HEK293T (cell line): ENCODE data around the gene C14orf180.

Source experiments
- CTCF ChIA-PET: fragments of 350-600 bp; formaldehyde crosslinking; extraction: SDS; loops from one replicate; lab custom pipeline; 2021; ENCODE audit warnings: antibody characterized with exemption, inconsistent platforms; lab: Yijun Ruan, JAX
- POLR2A ChIA-PET: fragments of 350-600 bp; formaldehyde crosslinking; extraction: SDS; loops from one replicate; lab custom pipeline; 2020; ENCODE audit warnings: antibody characterized with exemption, inconsistent platforms; lab: Yijun Ruan, JAX
- DNase-seq: peaks from one replicate; pipeline ENCODE4 v3.0.0; 2012; ENCODE audit warnings: mixed read lengths; ENCODE audit errors: extremely low spot score
- ARNT ChIP-seq: fragments of 450-650 bp; IDR thresholded peaks from 2 replicates; pipeline ENCODE4 v1.6.1; 2017; ENCODE audit warnings: mild to moderate bottlenecking
- BHLHE40 ChIP-seq: fragments of 450-650 bp; IDR thresholded peaks from 2 replicates; pipeline ENCODE4 v1.6.1; 2016; ENCODE audit warnings: mild to moderate bottlenecking, moderate library complexity, borderline replicate concordance
- CTBP1 ChIP-seq: fragments of 450-650 bp; IDR thresholded peaks from 2 replicates; pipeline ENCODE4 v1.6.1; 2016; ENCODE audit warnings: borderline replicate concordance
- ELF4 ChIP-seq: fragments of 450-650 bp; IDR thresholded peaks from 2 replicates; pipeline ENCODE4 v1.6.1; 2017; ENCODE audit warnings: antibody characterized with exemption
- FOXA1 ChIP-seq: fragments of 450-650 bp; IDR thresholded peaks from 2 replicates; pipeline ENCODE4 v1.6.1; 2016; ENCODE audit warnings: mild to moderate bottlenecking
- FOXK2 ChIP-seq: fragments of 450-650 bp; IDR thresholded peaks from 2 replicates; pipeline ENCODE4 v1.6.1; 2016; ENCODE audit warnings: mild to moderate bottlenecking
- FOXM1 ChIP-seq: fragments of 450-650 bp; IDR thresholded peaks from 2 replicates; pipeline ENCODE4 v1.6.1; 2017; ENCODE audit warnings: mild to moderate bottlenecking, borderline replicate concordance
- HDGF ChIP-seq: fragments of 450-650 bp; IDR thresholded peaks from 2 replicates; pipeline ENCODE4 v1.6.1; 2017; ENCODE audit warnings: antibody characterized with exemption, borderline replicate concordance
- L3MBTL2 ChIP-seq: fragments of 450-650 bp; conservative IDR thresholded peaks from 2 replicates; pipeline ENCODE4 v1.6.1; 2016; ENCODE audit warnings: mild to moderate bottlenecking
- LEF1 ChIP-seq: fragments of 450-650 bp; IDR thresholded peaks from 2 replicates; pipeline ENCODE4 v1.6.1; 2017; ENCODE audit warnings: mild to moderate bottlenecking, borderline replicate concordance
- NFRKB ChIP-seq: fragments of 450-650 bp; IDR thresholded peaks from 2 replicates; pipeline ENCODE4 v1.6.1; 2016; ENCODE audit warnings: mild to moderate bottlenecking, moderate library complexity
- SP1 ChIP-seq: fragments of 450-650 bp; IDR thresholded peaks from 2 replicates; pipeline ENCODE4 v1.6.1; 2017
- SUZ12 ChIP-seq: fragments of 450-650 bp; IDR thresholded peaks from 2 replicates; pipeline ENCODE4 v1.6.1; 2016; ENCODE audit warnings: mild to moderate bottlenecking
- TARDBP ChIP-seq: fragments of 450-650 bp; IDR thresholded peaks from 2 replicates; pipeline ENCODE4 v1.6.1; 2016
- ZNF384 ChIP-seq: fragments of 450-650 bp; IDR thresholded peaks from 2 replicates; pipeline ENCODE4 v1.6.1; 2016
- TF ChIP-seq, protein P1 (sequence below): fragments of 450-650 bp; IDR thresholded peaks from 2 replicates; pipeline ENCODE4 v1.6.1; 2016

Gene C14orf180

DNA sequence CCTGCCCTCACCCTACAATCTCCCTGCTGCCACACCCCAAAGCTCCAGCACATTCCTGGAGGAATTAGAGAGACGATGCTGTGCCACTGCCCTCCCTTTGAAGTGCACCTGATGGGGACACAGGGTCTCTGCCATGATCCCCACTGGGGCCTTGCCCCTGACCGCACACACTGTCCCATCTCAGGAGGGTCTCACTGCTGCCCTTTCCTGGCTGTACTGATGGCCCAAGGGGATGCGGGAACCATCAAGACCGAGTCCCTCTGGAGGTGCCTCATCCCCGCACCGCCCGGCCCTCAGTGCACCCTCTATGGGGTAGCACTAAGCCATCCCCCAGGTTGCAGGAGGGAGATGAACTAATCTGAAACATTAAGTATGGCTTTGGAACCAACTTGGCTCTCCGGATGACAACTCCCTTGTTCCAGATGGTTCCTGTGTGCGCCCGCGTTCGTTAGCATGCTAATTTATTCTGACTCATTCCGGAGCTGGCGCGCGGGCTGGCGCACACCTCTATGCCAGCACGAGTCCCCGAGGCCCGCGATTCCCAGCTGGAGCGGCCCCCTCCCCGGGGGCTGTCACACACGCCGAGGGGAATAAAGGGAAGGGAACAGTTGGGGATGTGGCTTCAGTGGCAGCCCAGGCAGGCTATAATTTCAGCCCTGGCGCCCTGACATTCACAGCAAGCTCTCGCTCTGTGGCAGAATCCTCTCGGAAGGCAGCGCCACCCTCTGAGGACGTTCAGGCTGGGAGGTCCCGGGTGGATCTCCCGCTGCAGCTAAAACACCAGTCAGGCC, 34.2 kb upstream of the C14orf180 start:
- no peak for DNase-seq
- CTCF ChIA-PET, result no interaction called here

DNA sequence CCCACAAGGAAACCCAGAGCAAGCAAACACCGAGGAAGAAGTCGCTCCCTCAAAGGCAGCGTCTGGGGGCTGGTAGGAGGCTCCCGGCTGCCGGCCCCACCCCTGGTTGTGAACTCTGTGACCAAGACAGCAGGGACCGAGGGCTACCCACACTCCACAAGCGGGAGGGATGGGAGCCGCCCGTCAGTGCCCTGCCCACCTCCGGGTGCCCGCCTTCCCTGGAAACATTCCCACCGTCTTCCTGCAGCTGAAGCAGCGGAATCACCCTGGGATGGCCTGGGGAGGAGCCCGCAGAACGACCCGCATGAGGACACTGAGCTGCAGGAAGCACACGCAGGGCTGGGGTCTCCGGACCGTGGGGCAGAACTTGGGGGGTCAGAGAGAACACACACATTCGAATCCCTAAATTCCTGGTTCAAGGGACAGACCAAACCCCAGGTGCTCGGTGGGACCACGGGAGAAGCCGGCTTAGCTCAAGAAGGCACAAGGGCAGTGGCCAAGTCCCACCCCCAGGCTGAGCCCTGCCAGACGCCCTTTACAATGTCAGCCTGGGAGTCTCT, 33.5 kb upstream of the C14orf180 start:
- ChIA-PET POLR2A (interaction anchor here (0.5 kb wide), 1 partner anchor 10 kb away, joined by 3 read pairs; no protein-coding TSS in a partner anchor), CTCF (no interaction called here)
- no peak for DNase-seq
- TF ChIP-seq ZNF384, result no peak
- TF ChIP-seq LEF1, result no peak
- TF ChIP-seq TARDBP, result no peak

More for the DNA sequence above, 34.2 kb upstream of the C14orf180 start:
- TF ChIP-seq FOXM1 (no peak), BHLHE40 (no peak), SUZ12 (no peak), SP1 (no peak), TARDBP (no peak), ELF4 (no peak), L3MBTL2 (no peak)
- POLR2A ChIA-PET, result interaction anchor here (0.5 kb wide), 1 partner anchor 9 kb away, joined by 3 read pairs; no protein-coding TSS in a partner anchor

DNA sequence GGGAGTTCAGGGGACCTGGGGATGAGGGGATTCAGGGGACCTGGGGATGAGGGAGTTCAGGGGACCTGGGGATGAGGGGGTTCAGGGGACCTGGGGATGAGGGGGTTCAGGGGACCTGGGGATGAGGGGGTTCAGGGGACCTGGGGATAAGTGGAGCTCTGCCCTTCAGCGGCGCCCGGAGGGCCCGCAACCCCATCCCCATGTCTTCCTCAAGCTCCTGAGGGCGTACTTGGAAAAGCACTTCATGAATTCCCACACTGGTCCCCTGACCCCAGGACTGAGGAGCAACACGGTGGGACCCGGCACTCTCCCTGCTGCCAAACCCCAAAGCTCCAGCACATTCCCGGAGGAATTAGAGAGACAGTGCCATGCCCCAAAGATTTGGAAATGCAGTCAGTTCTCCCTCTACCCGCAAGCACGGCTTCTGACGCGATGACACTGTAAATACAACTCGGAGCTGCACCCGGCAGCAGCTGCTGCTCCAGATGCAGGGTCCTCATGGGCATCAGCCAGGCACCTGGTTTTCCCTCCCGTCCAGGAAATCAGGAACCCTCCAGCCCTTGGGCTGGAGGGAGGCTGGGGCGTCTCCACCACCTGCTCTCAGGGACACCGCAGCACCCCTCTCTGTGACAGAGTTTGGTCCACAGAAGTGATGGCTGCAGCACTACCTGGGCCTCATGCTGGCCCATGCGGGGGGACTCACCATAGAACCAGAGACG, 32.8 kb upstream of the C14orf180 start:
- TF ChIP-seq NFRKB, result no peak
- no peak for TF ChIP-seq FOXK2
- TF ChIP-seq CTBP1, result no peak
- TF ChIP-seq BHLHE40, result no peak
- no peak for TF ChIP-seq FOXA1
- TF ChIP-seq HDGF, result no peak
- no peak for TF ChIP-seq TARDBP
- no peak for TF ChIP-seq ARNT
- no peak for TF ChIP-seq SP1
- no peak for TF ChIP-seq ZNF384
- POLR2A ChIA-PET, result no interaction called here
- DNase-seq, result no peak
- CTCF ChIA-PET, result interaction anchor here (0.9 kb wide), 1 partner anchor 237 kb away, joined by 3 read pairs; no protein-coding TSS in a partner anchor

DNA sequence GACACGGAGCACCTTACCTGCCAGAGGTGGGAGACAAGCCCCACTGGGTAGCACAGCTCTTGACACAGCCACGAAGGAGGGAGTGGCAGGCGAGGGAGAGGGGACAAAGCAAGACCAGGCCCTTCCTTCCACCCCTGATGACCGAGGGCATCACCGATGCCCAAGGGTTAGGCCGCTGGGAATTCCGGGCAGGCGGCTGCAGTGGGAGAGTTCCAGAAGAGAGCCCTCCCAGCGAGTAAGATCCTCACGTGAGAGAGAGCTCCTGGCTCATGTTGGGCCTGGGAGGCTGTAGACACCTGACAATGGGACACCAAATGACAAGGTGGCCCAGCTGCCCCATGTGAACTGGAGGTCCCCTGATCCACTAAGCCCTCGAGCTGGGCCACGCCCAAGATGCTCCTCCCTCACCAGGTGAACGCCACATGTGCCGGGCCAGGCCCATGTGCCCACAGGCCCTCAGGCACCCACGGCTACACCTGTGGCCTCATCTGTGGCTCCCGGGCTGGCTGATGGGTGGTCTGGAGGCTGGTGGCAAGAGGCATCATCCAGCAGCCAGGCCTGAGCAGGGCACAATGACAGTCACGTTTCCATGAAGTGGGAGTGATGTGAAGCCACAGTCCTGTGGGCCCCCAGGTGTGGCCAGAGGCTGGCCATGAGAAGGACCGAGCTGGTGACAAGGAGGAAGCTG, 32.1 kb upstream of the C14orf180 start:
- DNase-seq, result no peak
- TF ChIP-seq HDGF (no peak), LEF1 (no peak), ARNT (no peak), NFRKB (no peak), ZNF384 (no peak), TARDBP (no peak), BHLHE40 (no peak), SUZ12 (no peak)
- TF ChIP-seq, protein P1, sequence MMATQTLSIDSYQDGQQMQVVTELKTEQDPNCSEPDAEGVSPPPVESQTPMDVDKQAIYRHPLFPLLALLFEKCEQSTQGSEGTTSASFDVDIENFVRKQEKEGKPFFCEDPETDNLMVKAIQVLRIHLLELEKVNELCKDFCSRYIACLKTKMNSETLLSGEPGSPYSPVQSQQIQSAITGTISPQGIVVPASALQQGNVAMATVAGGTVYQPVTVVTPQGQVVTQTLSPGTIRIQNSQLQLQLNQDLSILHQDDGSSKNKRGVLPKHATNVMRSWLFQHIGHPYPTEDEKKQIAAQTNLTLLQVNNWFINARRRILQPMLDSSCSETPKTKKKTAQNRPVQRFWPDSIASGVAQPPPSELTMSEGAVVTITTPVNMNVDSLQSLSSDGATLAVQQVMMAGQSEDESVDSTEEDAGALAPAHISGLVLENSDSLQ, result no peak
- ChIA-PET CTCF (interaction anchor here (0.9 kb wide), 1 partner anchor 238 kb away, joined by 3 read pairs; no protein-coding TSS in a partner anchor), POLR2A (no interaction called here)

DNA sequence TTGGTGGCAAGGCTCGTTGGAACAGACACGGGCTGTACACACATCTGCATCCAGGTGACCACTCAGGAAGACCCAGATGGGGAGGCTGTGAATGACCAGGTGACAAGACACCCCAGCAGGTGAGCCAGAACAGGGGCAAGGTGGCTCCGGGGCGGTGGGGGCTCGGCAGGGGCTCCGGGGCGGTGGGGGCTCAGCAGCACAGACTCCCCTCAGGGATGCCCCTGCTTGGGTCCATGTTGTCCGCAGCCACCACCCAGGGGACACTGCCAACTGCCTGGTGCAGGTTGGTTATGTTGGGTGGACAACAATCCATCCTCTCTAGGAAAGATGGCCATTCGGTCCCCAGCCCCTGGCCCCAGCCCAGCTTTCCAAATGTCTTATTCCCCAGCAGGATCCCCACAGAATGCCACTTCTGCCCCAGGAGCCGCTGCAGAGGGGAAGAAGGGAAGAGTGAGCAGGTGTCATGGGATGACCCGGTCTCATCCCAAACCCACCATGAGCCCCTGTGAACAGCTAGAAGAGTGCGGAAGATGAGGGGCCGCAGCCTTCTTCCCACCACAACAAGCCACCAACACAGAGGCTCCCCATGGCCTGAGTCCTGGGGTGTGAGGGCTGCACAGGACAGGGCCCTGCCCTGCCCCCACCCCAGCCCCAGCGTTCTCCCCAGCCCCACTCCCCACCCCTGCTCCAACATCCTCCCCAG, 31.4 kb upstream of the C14orf180 start:
- TF ChIP-seq SUZ12 (no peak), ARNT (no peak), FOXA1 (no peak), ZNF384 (no peak), BHLHE40 (no peak), FOXK2 (no peak), NFRKB (no peak), HDGF (no peak), SP1 (no peak), CTBP1 (no peak), FOXM1 (no peak), LEF1 (no peak), L3MBTL2 (no peak), ELF4 (no peak), TARDBP (no peak)
- TF ChIP-seq, protein P1, result no peak
- CTCF ChIA-PET, result no interaction called here
- no peak for DNase-seq
- POLR2A ChIA-PET, result no interaction called here
